ENCODE data around the gene USP7. TPM values are rescaled to one million over a fixed set of nuclear protein-coding genes. Genes with fewer than 3 reads are reported as not detected.

Gene USP7
- total and polyA plus RNA-seq, 4 donors: 13.7 to 85.6 (median 37.7) TPM

GRCh38 chr16:8900343-8900742 is 63.4 kb downstream of the USP7 start:
- no peak for TF ChIP-seq EGR1 (IDR thresholded peaks at IDR 0.05; ENCODE audit: low read depth in 2 of 2)
- Histone ChIP-seq H3K36me3 (ENCODE audit: control insufficient read depth in 4 of 4, insufficient read depth in 3 of 4, low read depth in 1 of 4, low read length in 3 of 4) (peaks cover 15 to 86% (median 79%) of the 10 kb centered on the region in 4 donors), H3K9ac (ENCODE audit: low read depth in 1 of 2, low read length in 2 of 2) (no peak overlapping the region), H3K4me3 (ENCODE audit: low read depth in 1 of 3, low read length in 3 of 3) (no peak overlapping the region), H3K4me1 (ENCODE audit: control insufficient read depth in 4 of 4, insufficient read depth in 4 of 4, low read length in 3 of 4) (no peaks in the 10 kb centered on the region), H3K27ac (ENCODE audit: low read depth in 1 of 2, low read length in 2 of 2) (no peak overlapping the region), H3K27me3 (ENCODE audit: control insufficient read depth in 4 of 4, insufficient read depth in 4 of 4, low read length in 3 of 4) (no peaks in the 10 kb centered on the region), H3K9me3 (ENCODE audit: control insufficient read depth in 4 of 4, low read length in 3 of 4) (no peaks in the 10 kb centered on the region)
- 83% methylated on average over 5 of the region's 5 CpGs for WGBS
- DNase-seq (ENCODE audit: low spot score): no peak

DNA sequence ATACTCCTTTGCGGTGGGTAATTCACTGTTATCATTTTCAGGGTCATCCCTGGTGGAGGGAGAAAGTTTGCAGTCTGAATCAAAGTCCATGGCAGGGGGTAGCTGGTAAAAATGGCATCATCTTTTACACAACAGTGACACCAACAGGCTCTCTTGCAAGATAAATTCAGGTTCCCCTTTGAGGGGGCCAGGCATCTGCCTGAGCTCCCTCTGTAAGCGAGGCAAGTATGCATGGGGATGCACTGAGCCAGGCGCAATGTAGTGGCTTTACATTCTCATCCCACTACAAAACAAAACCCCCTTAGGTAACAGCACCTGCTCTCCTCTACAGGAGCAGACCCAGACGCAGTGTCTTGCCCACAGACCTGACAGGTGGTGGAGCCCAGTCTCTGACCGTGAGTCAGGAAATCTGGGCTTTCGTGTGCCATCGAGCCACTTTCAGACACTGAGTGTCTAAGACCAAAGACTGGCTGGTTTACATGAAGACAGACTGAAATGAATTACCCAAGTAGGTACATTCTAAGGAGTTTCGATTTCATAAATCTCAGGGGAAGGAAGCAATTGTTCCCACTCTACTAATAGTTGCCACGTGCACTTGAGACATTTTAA is 63.9 kb downstream of the USP7 start:
- H3K9ac ChIP-seq (ENCODE audit: low read depth in 1 of 2, low read length in 2 of 2): no peak overlapping the region
- no peaks in the 10 kb centered on the region for H3K9me3 ChIP-seq (ENCODE audit: control insufficient read depth in 4 of 4, low read length in 3 of 4)
- DNase-seq (ENCODE audit: low spot score): no peak
- H3K4me3 ChIP-seq (ENCODE audit: low read depth in 1 of 3, low read length in 3 of 3): no peak overlapping the region
- no peak overlapping the region for H3K27ac ChIP-seq (ENCODE audit: low read depth in 1 of 2, low read length in 2 of 2)
- no peaks in the 10 kb centered on the region for H3K4me1 ChIP-seq (ENCODE audit: control insufficient read depth in 4 of 4, insufficient read depth in 4 of 4, low read length in 3 of 4)
- H3K27me3 ChIP-seq (ENCODE audit: control insufficient read depth in 4 of 4, insufficient read depth in 4 of 4, low read length in 3 of 4): no peaks in the 10 kb centered on the region
- TF ChIP-seq HNF4G (IDR thresholded peaks at IDR 0.05) (no peak), EGR1 (IDR thresholded peaks at IDR 0.05; ENCODE audit: low read depth in 2 of 2) (no peak), ZBTB33 (IDR thresholded peaks at IDR 0.05) (no peak), TAF1 (conservative IDR thresholded peaks at IDR 0.05) (no peak), FOXA2 (IDR thresholded peaks at IDR 0.05) (no peak), SP1 (IDR thresholded peaks at IDR 0.05) (no peak), NR2F2 (IDR thresholded peaks at IDR 0.05) (no peak), FOXA1 (IDR thresholded peaks at IDR 0.05) (no peak), REST (IDR thresholded peaks at IDR 0.05) (no peak), HNF4A (conservative IDR thresholded peaks at IDR 0.05) (no peak), YY1 (IDR thresholded peaks at IDR 0.05) (no peak), RAD21 (IDR thresholded peaks at IDR 0.05) (no peak)
- TF ChIP-seq, protein P1, sequence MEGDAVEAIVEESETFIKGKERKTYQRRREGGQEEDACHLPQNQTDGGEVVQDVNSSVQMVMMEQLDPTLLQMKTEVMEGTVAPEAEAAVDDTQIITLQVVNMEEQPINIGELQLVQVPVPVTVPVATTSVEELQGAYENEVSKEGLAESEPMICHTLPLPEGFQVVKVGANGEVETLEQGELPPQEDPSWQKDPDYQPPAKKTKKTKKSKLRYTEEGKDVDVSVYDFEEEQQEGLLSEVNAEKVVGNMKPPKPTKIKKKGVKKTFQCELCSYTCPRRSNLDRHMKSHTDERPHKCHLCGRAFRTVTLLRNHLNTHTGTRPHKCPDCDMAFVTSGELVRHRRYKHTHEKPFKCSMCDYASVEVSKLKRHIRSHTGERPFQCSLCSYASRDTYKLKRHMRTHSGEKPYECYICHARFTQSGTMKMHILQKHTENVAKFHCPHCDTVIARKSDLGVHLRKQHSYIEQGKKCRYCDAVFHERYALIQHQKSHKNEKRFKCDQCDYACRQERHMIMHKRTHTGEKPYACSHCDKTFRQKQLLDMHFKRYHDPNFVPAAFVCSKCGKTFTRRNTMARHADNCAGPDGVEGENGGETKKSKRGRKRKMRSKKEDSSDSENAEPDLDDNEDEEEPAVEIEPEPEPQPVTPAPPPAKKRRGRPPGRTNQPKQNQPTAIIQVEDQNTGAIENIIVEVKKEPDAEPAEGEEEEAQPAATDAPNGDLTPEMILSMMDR (IDR thresholded peaks at IDR 0.05; ENCODE audit: low read depth, low read length, missing input control): no peak
- peaks cover 15 to 86% (median 79%) of the 10 kb centered on the region in 4 donors for H3K36me3 ChIP-seq (ENCODE audit: control insufficient read depth in 4 of 4, insufficient read depth in 3 of 4, low read depth in 1 of 4, low read length in 3 of 4)
- 89% methylated on average over 9 of the region's 9 CpGs for WGBS
